COR-L47 (cell line): ENCODE data around the gene TDRKH.

Experiments used
- DNase-seq: peaks from one replicate; lab custom pipeline; 2025; lab: John Stamatoyannopoulos, UW

TDRKH gene

GRCh38 chr1:151822404-151822803 is 32.1 kb upstream of the TDRKH start:
- no peak for DNase-seq

DNA sequence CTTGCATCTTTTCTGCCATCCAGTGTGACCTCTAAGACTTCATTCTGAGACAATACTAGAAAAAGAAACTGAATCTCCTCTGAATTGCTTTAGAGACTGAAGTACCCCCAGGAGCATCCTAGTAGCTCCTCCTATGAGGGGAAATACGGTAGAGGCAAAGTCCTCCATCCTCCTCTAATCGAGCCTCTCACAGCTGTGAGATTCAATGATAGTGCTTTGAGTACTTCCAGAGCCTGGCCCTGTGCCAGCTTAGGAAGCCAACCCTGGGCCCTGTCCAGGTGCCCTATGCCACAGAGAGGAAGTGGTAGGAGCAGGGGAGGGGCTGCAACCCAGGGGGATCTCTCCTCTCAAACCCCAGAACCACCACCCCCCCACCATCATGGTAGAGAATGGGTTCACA is 30.6 kb upstream of the TDRKH start:
- no peak for DNase-seq

DNA sequence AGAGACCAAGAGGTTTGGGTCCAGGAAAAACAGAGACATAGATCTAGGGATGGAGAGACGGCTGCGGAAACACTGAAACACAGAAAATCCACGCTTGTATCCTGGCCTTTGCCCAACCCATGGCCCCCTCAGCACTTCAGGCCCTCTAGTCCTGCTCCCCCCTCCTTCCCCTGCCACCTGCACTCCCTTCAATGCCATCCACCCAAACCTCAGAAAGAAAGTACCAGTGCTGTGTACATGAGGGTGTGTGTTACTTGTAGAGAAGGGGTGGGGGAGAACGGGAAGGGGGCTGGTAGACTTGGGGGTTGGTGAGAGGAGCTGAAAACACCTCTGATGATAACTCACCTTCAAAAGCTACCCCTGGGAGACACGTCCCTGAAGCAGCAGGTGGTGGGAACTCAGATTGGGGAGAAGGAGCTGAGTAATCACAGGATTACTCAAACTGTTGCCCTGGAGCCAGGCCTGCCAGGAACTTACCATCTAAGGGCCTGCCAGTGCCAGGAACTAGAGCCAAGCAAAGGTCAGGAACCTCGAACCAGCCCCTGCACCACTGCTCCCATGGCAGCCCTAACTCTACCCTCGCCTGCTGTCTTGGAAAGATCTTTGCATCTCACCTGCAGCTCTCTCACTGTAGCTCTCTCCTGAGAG is 29.8 kb upstream of the TDRKH start:
- no peak for DNase-seq

GRCh38 chr1:151819227-151819835 is 29.0 kb upstream of the TDRKH start:
- no peak for DNase-seq

- DNase-seq = no peak
Measured at GRCh38 chr1:151817353-151817730, 27.0 kb upstream of the TDRKH start.

DNA sequence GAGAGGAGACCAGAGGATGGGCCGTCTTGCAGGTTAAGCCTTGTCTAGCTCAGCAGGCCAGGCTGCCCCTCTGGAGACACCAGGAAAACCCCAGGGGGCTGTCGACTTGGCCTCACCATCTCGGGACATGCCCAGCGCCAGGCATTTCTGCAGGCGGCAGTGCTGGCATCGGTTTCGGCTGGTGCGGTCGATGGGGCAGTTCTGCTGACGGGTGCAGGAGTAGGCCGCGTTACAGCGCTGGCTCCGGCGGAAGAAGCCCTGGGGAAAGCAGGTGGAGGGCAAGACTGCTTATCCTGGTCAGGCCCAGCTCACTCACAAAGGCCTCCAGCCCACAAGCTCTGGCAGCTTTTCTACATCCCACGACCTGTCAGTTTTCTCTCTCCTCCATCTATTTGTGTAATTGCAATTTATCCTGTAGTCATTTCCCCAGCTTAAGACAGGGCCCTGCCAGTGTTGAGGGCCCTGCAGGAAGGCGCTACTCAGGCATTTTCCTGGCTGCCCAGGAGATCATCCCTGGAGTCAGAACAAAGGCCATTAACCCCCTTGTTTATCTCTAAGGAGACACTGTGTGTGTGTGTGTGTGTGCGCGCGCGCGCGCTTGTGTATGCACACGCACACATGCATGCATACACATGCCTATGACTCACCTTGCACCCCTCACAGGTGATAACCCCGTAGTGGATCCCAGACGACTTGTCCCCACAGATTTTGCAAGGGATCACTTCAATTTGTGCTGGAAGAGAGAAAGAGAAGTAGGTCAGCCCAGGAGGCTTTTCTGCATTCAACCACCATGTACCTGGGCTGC is 26.4 kb upstream of the TDRKH start:
- no peak for DNase-seq

GRCh38 chr1:151815716-151816327 is 25.5 kb upstream of the TDRKH start:
- no peak for DNase-seq

DNA sequence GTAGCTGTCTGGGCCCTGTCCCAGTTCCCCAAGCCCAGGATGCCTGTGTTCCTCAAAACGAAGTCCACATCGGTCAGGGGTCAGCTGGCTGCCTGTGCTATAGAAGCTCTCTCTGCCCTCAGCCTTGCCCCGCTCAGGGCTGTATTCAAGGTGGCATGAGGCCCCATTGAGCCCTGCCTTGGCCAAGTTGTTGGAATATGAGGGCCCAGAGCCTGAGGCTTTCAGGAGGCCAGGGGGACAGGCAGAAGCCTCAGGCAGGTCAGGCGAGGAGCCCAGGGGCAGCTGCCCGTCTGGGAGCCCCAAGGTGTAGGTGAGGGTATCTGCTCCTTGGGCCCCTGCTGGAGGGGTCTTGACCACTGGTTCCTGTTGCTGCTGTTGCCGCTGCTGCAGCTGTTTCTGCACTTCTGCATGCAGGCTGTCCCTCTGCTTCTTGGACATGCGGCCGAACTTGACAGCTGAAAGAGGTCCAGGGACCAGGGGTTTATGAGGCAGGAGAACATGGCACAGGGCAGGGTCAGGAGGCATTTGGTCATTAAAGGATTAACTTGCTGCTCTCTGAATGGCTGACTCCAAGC is 24.8 kb upstream of the TDRKH start:
- no peak for DNase-seq

DNA sequence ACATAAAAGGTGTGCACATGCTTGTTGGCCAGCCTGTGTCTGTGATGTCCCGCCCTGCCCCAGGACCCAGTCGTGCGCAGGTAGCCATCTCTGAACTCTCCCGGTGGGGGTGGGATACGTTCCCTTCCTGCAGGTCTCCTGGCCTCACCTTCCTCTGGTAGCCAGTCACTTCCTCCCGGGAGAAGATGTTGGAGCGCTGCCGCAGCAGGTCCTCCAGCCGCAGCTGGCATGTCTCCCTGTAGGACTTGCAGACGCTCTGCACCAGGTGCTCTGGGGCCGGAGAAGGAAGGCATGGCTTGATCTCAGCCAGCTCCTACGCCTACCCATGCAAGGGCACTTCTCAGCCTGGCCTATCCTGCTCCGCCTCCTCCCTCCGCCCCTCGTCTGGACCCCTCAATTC is 24.1 kb upstream of the TDRKH start:
- no peak for DNase-seq

DNA sequence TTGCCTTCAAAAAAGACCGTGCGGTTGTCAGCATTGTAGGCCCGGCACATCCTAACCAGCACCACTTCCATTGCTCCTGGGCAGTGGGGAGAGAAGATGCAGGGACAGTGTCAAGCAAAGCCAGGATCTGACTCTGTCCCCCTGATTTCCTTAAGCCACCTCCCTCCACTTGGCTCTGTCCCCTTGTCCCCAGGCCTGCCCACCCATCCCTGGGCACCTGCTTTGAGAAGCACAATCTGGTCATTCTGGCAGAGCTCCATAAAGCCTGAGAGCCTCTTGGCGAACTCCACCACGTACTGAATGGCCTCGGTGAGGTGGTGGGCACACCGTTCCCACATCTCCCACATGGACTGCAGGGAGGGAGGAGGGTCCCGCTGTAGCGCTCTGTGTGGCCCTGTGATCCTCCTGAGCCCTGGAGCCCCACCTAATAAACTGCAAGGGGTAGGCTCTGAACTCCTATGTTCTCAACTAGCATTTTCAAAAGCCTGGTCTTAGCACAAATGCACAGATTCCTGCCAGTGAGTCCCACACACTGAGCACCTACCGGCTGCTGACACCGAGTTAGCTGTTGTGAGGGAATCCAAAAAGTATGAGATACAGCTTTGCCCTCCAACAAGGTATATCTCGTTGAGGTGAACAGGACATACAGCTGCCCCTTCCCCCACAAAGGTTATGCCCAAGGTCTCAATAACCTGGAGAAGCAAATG is 23.1 kb upstream of the TDRKH start:
- DNase-seq = no peak

DNA sequence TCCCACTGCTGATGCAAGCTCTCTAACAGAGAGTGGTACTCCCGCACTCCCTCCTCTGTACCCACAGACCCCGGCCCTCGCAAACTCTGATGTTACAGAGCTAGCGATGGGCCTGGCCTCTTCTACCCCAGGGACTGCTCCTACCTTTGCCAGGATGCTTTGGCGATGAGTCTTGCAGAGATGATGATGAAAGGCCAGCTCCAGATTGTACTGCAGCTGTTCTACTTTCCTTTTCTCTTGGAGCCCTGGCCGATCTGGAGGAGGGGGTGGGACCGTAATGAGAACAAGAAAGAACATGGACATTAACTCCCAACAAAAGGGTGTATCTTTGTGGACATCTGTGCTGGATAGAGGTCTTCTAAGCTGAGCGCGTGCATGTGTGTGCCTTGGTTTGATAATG is 20.9 kb upstream of the TDRKH start:
- no peak for DNase-seq

DNA sequence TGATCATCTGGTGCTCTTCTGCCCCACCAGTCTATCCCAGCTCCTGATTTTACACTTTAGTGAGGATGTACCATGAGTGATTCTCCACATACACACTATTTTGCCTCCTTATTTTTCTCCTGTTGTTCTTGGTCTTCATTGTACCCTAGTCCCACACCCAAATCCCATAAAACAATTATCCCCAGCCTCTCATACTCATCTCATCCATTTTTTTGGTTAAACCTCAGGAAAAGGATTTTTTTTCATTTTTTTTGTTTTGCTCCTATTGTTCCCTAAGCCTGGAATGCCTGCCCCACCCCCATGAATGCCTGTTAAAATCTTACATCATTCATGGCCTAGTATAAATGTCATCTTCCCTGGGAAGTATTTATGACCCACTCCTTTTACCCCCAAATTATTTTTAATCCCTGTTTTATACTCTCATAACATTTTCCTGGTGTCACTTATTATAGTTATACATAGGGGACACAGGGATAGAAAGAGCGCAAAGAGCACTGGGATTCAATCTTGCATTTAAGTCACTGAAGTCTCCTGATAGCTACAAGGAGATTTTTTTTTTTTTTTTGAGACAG is 19.8 kb upstream of the TDRKH start:
- no peak for DNase-seq

- DNase-seq = no peak
Measured at GRCh38 chr1:151809290-151809984, 19.1 kb upstream of the TDRKH start.

DNA sequence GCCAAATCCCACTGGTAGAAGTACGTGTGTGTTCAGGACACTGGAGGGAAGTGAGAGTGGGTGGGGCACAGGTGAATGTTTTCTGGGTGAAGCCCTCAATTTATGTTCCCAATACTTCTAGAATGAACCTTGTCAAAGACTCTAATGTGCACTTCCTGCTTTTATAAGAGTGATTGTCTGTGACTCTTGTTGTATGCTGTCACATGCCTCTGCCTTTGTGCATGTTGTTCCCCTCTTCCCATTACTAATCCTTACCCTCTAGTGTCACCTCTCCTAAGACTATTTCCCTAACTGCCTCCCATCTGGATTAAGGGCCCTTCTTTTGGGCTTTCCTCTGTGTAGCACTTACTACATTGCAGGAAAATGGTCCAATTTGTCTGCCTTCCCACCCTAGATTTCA is 17.5 kb upstream of the TDRKH start:
- no peak for DNase-seq

GRCh38 chr1:151807131-151807530 is 16.8 kb upstream of the TDRKH start:
- DNase-seq = no peak

GRCh38 chr1:151806170-151806569 is 15.9 kb upstream of the TDRKH start:
- no peak for DNase-seq

- no peak for DNase-seq
Measured at GRCh38 chr1:151805066-151805820, 14.9 kb upstream of the TDRKH start, which contains the start of gene LINGO4. Gene LINGO4, minus strand, starts transcription at chr1:151805419. Its CDS starts 2,715 bp downstream, at chr1:151802704.

- no peak for DNase-seq
Measured at GRCh38 chr1:151803915-151804314, 13.6 kb upstream of the TDRKH start.

DNA sequence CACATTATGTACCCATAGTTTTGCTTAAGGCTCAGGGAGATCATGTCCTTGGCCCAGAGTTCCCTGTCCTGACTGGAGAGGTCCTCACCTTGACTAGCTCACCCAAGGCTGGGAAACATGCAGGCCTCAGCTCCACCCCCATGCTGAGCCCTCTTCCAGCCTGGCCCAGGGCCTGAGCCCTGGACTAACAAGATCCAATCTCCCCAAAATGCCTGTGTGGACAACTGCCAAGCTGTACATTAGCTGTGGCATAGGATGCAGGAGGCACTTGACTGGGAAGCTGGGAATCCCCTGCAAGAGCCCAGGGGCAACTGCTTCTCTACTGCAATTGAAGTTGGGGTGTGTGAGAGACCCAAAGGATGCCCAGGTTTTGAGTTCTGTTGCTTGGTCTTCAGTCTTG is 12.9 kb upstream of the TDRKH start:
- no peak for DNase-seq

DNA sequence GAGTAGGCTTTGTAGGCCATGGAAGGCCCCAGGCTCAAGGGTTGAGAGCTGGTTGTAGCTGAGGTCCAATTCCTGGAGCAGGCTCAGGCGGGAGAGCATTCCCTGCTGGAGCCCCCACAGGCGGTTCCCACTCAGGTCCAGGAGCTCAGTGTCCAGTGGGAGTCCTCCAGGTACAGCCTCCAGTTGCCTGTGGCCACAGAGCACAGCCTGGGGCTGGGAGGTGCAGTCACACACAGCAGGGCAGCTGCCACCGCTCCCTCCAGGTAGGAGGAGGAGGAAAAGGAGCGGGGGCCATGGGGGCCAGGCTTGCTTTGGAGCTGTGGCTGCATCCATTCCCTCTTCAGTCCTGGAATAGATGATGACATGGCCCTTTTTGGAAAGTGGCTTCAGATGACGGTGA is 12.1 kb upstream of the TDRKH start:
- no peak for DNase-seq
